Astrocyte (in vitro differentiated cells and primary cell): ENCODE results near the gene ANKDD1A. TPM values are rescaled to one million over a fixed set of nuclear protein-coding genes. Genes with fewer than 3 reads are reported as not detected.

Experiments used
- DNase-seq: peaks from one replicate; pipeline ENCODE4 v3.0.0-alpha.2; 2010; ENCODE audit warnings: low read depth
- FAIRE-seq: peaks from 2 replicates; lab custom pipeline; 2011; peaks lifted over from hg19 to GRCh38; lab: Jason Lieb, UNC
- H2AFZ ChIP-seq: 2 replicates; pipeline ENCODE4 v1.6.0; 2012; ENCODE audit warnings: low read depth, low read length, inconsistent platforms
- H3K27ac ChIP-seq: 2 replicates; pipeline ENCODE4 v1.5.1; 2011; ENCODE audit warnings: low read depth, low read length, inconsistent platforms
- H3K27me3 ChIP-seq: 2 replicates; pipeline ENCODE4 v1.6.0; 2011; ENCODE audit warnings: low read length, inconsistent platforms; ENCODE audit not compliant: insufficient read depth
- H3K36me3 ChIP-seq: 2 replicates; pipeline ENCODE4 v1.5.1; 2011; ENCODE audit warnings: low read length, inconsistent platforms; ENCODE audit not compliant: insufficient read depth
- H3K4me1 ChIP-seq: 2 replicates; pipeline ENCODE4 v1.5.1; 2011; ENCODE audit warnings: low read length, inconsistent platforms; ENCODE audit not compliant: insufficient read depth
- H3K4me2 ChIP-seq: 2 replicates; pipeline ENCODE4 v1.6.0; 2012; ENCODE audit warnings: low read length, inconsistent platforms
- H3K4me3 ChIP-seq: 2 replicates; pipeline ENCODE4 v1.5.1; 2011; ENCODE audit warnings: low read depth, mild to moderate bottlenecking, low read length, inconsistent platforms; ENCODE audit not compliant: insufficient read depth
- H3K79me2 ChIP-seq: 2 replicates; pipeline ENCODE4 v1.6.0; 2012; ENCODE audit warnings: mild to moderate bottlenecking, low read length, inconsistent platforms; ENCODE audit not compliant: insufficient read depth
- H3K9ac ChIP-seq: 2 replicates; pipeline ENCODE4 v1.6.0; 2012; ENCODE audit warnings: mild to moderate bottlenecking, low read length, inconsistent platforms
- H3K9me3 ChIP-seq: 2 replicates; pipeline ENCODE4 v1.5.1; 2012; ENCODE audit warnings: low read depth, mild to moderate bottlenecking, low read length, inconsistent platforms; ENCODE audit not compliant: insufficient read depth
- H4K20me1 ChIP-seq: 2 replicates; pipeline ENCODE4 v1.6.0; 2012; ENCODE audit warnings: low read length, inconsistent platforms; ENCODE audit not compliant: insufficient read depth
- H3K27ac Mint-ChIP-seq: one replicate; pipeline ENCODE4 v1.8.0; 2021; ENCODE audit warnings: mild to moderate bottlenecking, mixed read lengths; ENCODE audit not compliant: unreplicated experiment
- H3K27me3 Mint-ChIP-seq: one replicate; pipeline ENCODE4 v1.8.0; 2021; ENCODE audit warnings: low read depth, mixed read lengths; ENCODE audit not compliant: unreplicated experiment
- H3K36me3 Mint-ChIP-seq: one replicate; pipeline ENCODE4 v1.8.0; 2021; ENCODE audit warnings: low read depth, mixed read lengths; ENCODE audit not compliant: unreplicated experiment
- H3K4me1 Mint-ChIP-seq: one replicate; pipeline ENCODE4 v1.8.0; 2021; ENCODE audit warnings: low read depth, mixed read lengths; ENCODE audit not compliant: unreplicated experiment
- H3K4me3 Mint-ChIP-seq: one replicate; pipeline ENCODE4 v1.8.0; 2021; ENCODE audit warnings: mild to moderate bottlenecking, moderate library complexity, mixed read lengths; ENCODE audit not compliant: unreplicated experiment
- H3K9me3 Mint-ChIP-seq: one replicate; pipeline ENCODE4 v1.8.0; 2021; ENCODE audit warnings: mild to moderate bottlenecking, mixed read lengths; ENCODE audit not compliant: unreplicated experiment
- CTCF ChIP-seq: IDR thresholded peaks from 2 replicates; pipeline ENCODE4 v1.5.1; 2011; ENCODE audit warnings: low read depth, mild to moderate bottlenecking, inconsistent platforms, low read length, moderate library complexity; ENCODE audit not compliant: insufficient read depth
- EZH2 ChIP-seq: IDR thresholded peaks from 2 replicates; pipeline ENCODE4 v1.6.1; 2012; ENCODE audit warnings: mild to moderate bottlenecking, low read length, inconsistent platforms; ENCODE audit not compliant: insufficient read depth
- total RNA-seq: library from RNA; stranded (reverse); gene quantifications from 2 replicates; pipeline ENCODE4 v1.2.1, GENCODE V29; 2021

The ANKDD1A gene
- total RNA-seq, 1 donor from 2014 or later = 1.6 TPM

- H3K4me1 Mint-ChIP-seq = peaks cover 36% of the 10 kb centered on the region
- FAIRE-seq = no peak
- H2AFZ ChIP-seq = peak overlapping the region; percentile 53
Measured at GRCh38 chr15:64897345-64897985, 14.2 kb upstream of the ANKDD1A start.

DNA sequence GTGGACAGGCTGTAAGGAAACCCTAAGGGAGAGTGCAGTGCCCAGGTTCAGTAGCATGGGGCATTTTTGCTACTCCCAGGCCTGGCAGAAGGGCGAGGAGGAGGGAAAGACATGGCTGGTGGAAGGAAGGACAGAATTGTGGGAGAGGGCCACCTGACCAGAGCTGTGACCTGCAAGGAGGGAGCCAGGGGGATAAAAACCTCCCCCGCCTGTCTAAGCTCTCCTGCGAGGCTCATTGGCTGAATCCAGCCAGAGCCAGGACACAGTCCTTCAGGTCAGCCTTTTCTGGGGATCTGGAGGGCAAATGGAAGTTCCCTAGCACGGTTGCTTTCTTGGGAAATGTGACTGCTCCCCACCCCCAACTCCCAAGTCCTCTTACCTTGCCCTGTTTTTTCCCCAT is 13.3 kb upstream of the ANKDD1A start:
- no peaks in the 10 kb centered on the region for H3K27me3 Mint-ChIP-seq
- H3K9me3 Mint-ChIP-seq = peaks cover 4% of the 10 kb centered on the region
- no peak overlapping the region for H3K4me3 Mint-ChIP-seq
- Histone ChIP-seq H3K9ac (no peak overlapping the region), H3K27ac (no peak overlapping the region), H2AFZ (no peak overlapping the region), H3K4me3 (no peak overlapping the region), H3K36me3 (no peaks in the 10 kb centered on the region), H4K20me1 (no peaks in the 10 kb centered on the region), H3K4me1 (peaks cover 20% of the 10 kb centered on the region), H3K79me2 (no peaks in the 10 kb centered on the region), H3K27me3 (no peaks in the 10 kb centered on the region), H3K9me3 (peaks cover 6% of the 10 kb centered on the region), H3K4me2 (no peak overlapping the region)
- H3K4me1 Mint-ChIP-seq = peaks cover 30% of the 10 kb centered on the region
- DNase-seq (no peak), FAIRE-seq (no peak)
- H3K36me3 Mint-ChIP-seq = no peaks in the 10 kb centered on the region
- TF ChIP-seq CTCF (no peak), EZH2 (no peak)
- H3K27ac Mint-ChIP-seq = no peak overlapping the region

More at GRCh38 chr15:64897345-64897985, 14.2 kb upstream of the ANKDD1A start:
- H3K36me3 ChIP-seq = no peaks in the 10 kb centered on the region
- Mint-ChIP-seq H3K27ac (peak overlapping the region; percentile 9), H3K9me3 (peaks cover 4% of the 10 kb centered on the region), H3K4me3 (no peak overlapping the region), H3K36me3 (no peaks in the 10 kb centered on the region), H3K27me3 (no peaks in the 10 kb centered on the region)
- H3K27me3 ChIP-seq = no peaks in the 10 kb centered on the region
- DNase-seq = peak; percentile 51
- TF ChIP-seq EZH2 (no peak), CTCF (no peak)
- peaks cover 20% of the 10 kb centered on the region for H3K4me1 ChIP-seq
- no peak overlapping the region for H3K9ac ChIP-seq
- no peak overlapping the region for H3K4me3 ChIP-seq
- H3K9me3 ChIP-seq = peaks cover 6% of the 10 kb centered on the region
- H3K27ac ChIP-seq = no peak overlapping the region
- H3K4me2 ChIP-seq = peak overlapping the region; percentile 37
- H4K20me1 ChIP-seq = no peaks in the 10 kb centered on the region
- H3K79me2 ChIP-seq = no peaks in the 10 kb centered on the region

- Histone ChIP-seq H2AFZ (no peak overlapping the region), H3K27me3 (no peaks in the 10 kb centered on the region), H3K9ac (no peak overlapping the region), H3K79me2 (no peaks in the 10 kb centered on the region), H3K4me2 (no peak overlapping the region), H4K20me1 (no peaks in the 10 kb centered on the region), H3K36me3 (no peaks in the 10 kb centered on the region), H3K9me3 (peaks cover 6% of the 10 kb centered on the region), H3K4me1 (peaks cover 16% of the 10 kb centered on the region), H3K4me3 (no peak overlapping the region), H3K27ac (no peak overlapping the region)
- TF ChIP-seq EZH2 (no peak), CTCF (no peak)
- Mint-ChIP-seq H3K36me3 (no peaks in the 10 kb centered on the region), H3K4me3 (no peak overlapping the region), H3K27me3 (no peaks in the 10 kb centered on the region), H3K4me1 (peaks cover 15% of the 10 kb centered on the region), H3K27ac (peak overlapping the region; percentile 26), H3K9me3 (peaks cover 4% of the 10 kb centered on the region)
- DNase-seq = no peak
- FAIRE-seq = no peak
Measured at GRCh38 chr15:64901141-64901540, 10.6 kb upstream of the ANKDD1A start.
